Glutamatergic neuron (in vitro differentiated cells): Measurements from ENCODE around the gene ADAMTS9. TPM values are rescaled to one million over a fixed set of nuclear protein-coding genes. Genes with fewer than 3 reads are reported as not detected.
A peak's percentile ranks its signal among the peaks of the same experiment; 100 is the strongest.

Experiments
- DNase-seq: peaks from one replicate; pipeline ENCODE4 v3.0.0; 2022
- H3K27ac Mint-ChIP-seq: one replicate; pipeline ENCODE4 v1.8.0; 2020; ENCODE audit warnings: mild to moderate bottlenecking, mixed read lengths, inconsistent platforms; ENCODE audit not compliant: unreplicated experiment
- H3K27me3 Mint-ChIP-seq: one replicate; pipeline ENCODE4 v1.8.0; 2020; ENCODE audit warnings: mild to moderate bottlenecking, moderate library complexity, mixed read lengths, inconsistent platforms; ENCODE audit not compliant: unreplicated experiment
- H3K36me3 Mint-ChIP-seq: one replicate; pipeline ENCODE4 v1.8.0; 2020; ENCODE audit warnings: mild to moderate bottlenecking, mixed read lengths, inconsistent platforms; ENCODE audit not compliant: unreplicated experiment
- H3K4me1 Mint-ChIP-seq: one replicate; pipeline ENCODE4 v1.8.0; 2020; ENCODE audit warnings: mild to moderate bottlenecking, low read depth, mixed read lengths, inconsistent platforms; ENCODE audit not compliant: unreplicated experiment
- H3K4me3 Mint-ChIP-seq: one replicate; pipeline ENCODE4 v1.8.0; 2020; ENCODE audit warnings: mild to moderate bottlenecking, mixed read lengths, inconsistent platforms; ENCODE audit not compliant: unreplicated experiment
- H3K9me3 Mint-ChIP-seq: one replicate; pipeline ENCODE4 v1.8.0; 2020; ENCODE audit warnings: mild to moderate bottlenecking, moderate library complexity, mixed read lengths, inconsistent platforms; ENCODE audit not compliant: unreplicated experiment
- total RNA-seq: library from RNA; stranded (reverse); fragmentation: NEBNext Ultra II Directional; extraction: Animal tissue kit (Norgen Biotek cat#: 25700); gene quantifications from one replicate; pipeline ENCODE4 v1.2.1, GENCODE V29; 2021; ENCODE audit not compliant: unreplicated experiment
- TF ChIP-seq, protein P1 (sequence below): fragments of 200-600 bp; sonication (generic); IDR thresholded peaks from one replicate; pipeline ENCODE4 v1.5.0; 2021; ENCODE audit not compliant: partially characterized antibody, unreplicated experiment

ADAMTS9 gene
- total RNA-seq, 1 donor from 2014 or later = 2.3 TPM

DNA sequence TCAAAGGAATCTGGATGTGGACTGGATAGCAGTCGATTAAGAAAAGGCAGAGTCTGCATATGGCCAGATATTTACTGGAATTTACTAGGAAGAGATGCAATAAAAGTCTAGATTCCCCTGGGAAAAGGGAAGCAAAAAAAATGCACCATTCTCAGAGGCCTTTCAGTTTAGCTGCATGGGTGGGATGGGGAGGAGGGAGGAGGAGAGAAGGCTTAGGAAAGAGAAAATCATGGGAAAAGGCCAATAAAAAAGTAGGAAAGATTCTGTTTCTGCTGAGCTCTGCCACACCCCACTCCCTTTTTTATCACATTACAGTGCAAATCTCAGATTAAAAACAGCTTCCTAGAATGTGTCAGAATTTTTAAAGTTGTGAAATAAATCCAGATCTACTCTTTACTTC, 103.6 kb downstream of the ADAMTS9 start:
- TF ChIP-seq, protein P1, sequence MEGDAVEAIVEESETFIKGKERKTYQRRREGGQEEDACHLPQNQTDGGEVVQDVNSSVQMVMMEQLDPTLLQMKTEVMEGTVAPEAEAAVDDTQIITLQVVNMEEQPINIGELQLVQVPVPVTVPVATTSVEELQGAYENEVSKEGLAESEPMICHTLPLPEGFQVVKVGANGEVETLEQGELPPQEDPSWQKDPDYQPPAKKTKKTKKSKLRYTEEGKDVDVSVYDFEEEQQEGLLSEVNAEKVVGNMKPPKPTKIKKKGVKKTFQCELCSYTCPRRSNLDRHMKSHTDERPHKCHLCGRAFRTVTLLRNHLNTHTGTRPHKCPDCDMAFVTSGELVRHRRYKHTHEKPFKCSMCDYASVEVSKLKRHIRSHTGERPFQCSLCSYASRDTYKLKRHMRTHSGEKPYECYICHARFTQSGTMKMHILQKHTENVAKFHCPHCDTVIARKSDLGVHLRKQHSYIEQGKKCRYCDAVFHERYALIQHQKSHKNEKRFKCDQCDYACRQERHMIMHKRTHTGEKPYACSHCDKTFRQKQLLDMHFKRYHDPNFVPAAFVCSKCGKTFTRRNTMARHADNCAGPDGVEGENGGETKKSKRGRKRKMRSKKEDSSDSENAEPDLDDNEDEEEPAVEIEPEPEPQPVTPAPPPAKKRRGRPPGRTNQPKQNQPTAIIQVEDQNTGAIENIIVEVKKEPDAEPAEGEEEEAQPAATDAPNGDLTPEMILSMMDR = no peak
- H3K4me1 Mint-ChIP-seq = peaks cover 3% of the 10 kb centered on the region
- H3K9me3 Mint-ChIP-seq = no peaks in the 10 kb centered on the region
- no peak overlapping the region for H3K4me3 Mint-ChIP-seq
- H3K27ac Mint-ChIP-seq = no peak overlapping the region
- no peak for DNase-seq
- no peaks in the 10 kb centered on the region for H3K27me3 Mint-ChIP-seq
- no peaks in the 10 kb centered on the region for H3K36me3 Mint-ChIP-seq

DNA sequence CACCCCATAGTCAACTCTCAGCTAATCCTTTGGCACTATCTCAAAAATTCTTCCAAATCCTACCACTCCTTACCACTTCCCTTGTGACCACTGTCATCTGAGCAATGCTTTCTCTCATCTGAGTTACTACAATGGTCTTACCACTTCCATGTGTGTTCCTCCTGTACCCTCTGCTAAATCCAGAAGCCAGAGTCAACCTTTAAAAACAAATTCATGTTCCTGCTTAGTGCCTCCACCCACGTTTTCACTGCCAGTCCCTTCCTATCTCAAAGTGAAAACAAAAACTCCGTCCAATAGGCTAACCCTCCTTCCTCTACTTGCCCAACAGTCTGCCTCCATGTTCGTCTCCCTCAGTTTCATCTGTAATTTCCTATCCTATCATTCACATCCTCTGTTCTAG, 109.0 kb downstream of the ADAMTS9 start:
- peaks cover 1% of the 10 kb centered on the region for H3K9me3 Mint-ChIP-seq
- H3K27ac Mint-ChIP-seq = no peak overlapping the region
- H3K27me3 Mint-ChIP-seq = no peaks in the 10 kb centered on the region
- TF ChIP-seq, protein P1 = no peak
- peaks cover 2% of the 10 kb centered on the region for H3K4me1 Mint-ChIP-seq
- no peak overlapping the region for H3K4me3 Mint-ChIP-seq
- no peak for DNase-seq
- H3K36me3 Mint-ChIP-seq = no peaks in the 10 kb centered on the region

DNA sequence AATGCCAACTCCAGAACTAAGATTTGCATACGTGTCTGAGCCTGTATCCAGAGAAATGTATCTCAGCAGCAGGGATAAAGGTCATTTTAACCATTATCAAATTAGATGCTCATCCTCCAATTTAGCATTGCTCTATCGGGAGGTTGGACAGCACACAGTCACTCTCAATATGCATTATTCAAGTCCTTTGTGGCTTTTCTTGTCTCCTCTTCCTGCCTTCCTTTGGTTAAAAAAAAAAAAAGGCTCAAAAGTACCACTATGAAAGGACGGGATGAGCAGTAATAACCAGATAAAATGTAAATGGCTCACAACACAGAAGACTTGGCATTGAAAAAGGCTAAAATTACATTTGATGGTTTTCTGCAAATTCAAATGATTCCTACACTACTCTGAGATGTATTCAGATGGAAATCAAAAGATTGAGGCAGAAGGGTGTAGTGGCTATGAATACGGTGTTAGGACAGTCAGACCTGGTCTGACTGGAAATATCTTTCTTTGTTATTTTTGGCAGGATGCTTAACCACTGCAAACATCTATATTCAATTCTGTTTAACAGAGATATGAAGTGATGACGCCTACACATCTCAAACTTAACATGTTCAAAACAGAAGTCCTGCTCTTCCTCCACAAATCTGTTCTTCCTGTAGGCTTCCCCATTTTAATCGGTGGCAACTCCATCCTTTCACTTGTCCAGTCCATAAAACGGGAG, 109.6 kb downstream of the ADAMTS9 start:
- H3K27ac Mint-ChIP-seq = no peak overlapping the region
- DNase-seq = no peak
- H3K27me3 Mint-ChIP-seq = no peaks in the 10 kb centered on the region
- H3K4me1 Mint-ChIP-seq = peaks cover 2% of the 10 kb centered on the region
- no peaks in the 10 kb centered on the region for H3K36me3 Mint-ChIP-seq
- H3K9me3 Mint-ChIP-seq = peaks cover 1% of the 10 kb centered on the region
- TF ChIP-seq, protein P1 = no peak
- H3K4me3 Mint-ChIP-seq = no peak overlapping the region

DNA sequence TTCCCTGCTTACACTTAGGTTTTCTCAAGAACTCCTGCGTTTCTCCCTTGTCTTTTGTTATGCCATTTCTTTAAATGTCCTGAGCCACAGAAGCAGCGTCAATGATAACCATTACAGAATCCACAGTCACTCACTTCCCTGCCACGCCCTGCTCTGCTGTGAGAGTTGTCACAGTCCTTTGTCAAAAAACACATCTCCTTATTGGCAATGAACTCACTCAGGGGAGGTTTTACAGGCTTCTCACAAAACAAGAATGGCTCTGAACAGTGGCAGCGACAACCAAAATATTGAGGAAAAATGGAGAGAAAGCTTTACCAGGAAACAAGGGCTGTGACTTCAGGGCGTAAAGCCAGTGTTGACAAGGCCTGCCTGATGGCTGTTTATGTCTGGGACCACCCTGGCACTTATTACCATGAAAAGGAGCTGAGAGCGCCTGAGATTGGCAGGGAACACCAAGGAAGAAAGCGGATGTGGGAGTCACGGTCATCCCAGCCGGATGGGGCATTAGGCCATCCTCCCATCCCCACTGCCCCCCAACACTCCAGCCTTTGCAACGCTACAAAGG, 111.5 kb downstream of the ADAMTS9 start:
- H3K4me3 Mint-ChIP-seq = no peak overlapping the region
- TF ChIP-seq, protein P1 = no peak
- H3K9me3 Mint-ChIP-seq = peaks cover 1% of the 10 kb centered on the region
- H3K27ac Mint-ChIP-seq = no peak overlapping the region
- no peaks in the 10 kb centered on the region for H3K27me3 Mint-ChIP-seq
- no peak for DNase-seq
- H3K36me3 Mint-ChIP-seq = no peaks in the 10 kb centered on the region
- H3K4me1 Mint-ChIP-seq = peaks cover 2% of the 10 kb centered on the region

DNA sequence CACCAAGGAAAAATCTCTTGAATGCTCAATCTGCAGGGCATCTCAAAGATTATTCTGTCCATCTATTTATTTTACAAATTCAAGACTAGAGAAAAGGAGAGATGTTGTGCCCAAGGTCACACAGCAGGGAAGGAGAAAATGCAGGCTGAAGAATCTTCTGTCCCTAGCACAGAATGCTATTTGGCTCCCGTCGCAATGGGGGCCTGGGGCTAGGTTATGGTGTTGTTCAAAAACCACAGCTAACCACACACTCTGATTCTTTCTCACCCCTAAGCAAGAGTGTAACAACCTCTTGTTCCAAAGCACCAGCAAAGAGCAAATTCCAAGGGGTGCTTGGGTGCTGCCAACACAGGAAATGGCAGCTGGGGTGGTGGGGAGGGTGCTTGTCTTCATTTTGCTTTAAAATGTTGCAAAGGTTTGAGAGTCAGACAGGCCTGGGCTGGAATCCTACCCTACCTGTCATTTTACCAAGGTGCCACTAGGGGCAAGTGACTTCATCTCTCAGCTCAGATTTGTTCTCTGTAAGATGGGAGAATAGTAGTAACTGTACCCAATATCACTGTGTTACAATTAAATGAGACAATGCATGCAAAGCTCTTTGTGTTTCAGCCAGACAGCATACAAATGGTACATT, 112.5 kb downstream of the ADAMTS9 start:
- no peak for DNase-seq
- Mint-ChIP-seq H3K9me3 (peaks cover 1% of the 10 kb centered on the region), H3K36me3 (no peaks in the 10 kb centered on the region), H3K4me1 (peaks cover 2% of the 10 kb centered on the region), H3K4me3 (no peak overlapping the region), H3K27ac (no peak overlapping the region), H3K27me3 (peaks cover 3% of the 10 kb centered on the region)
- TF ChIP-seq, protein P1 = peak; percentile 88
